Prostate gland (tissue), 2 donors: ENCODE measurements around the gene FGFRL1. TPM values are rescaled to one million over a fixed set of nuclear protein-coding genes. Genes with fewer than 3 reads are reported as not detected.

Source experiments
- DNase-seq: peaks from one replicate; pipeline ENCODE4 v3.0.0-alpha.2; 2019; ENCODE audit warnings: low spot score
- H3K27ac ChIP-seq, 2 donors: fragments of 200-600 bp; sonication (generic); 2 replicates each; pipeline ENCODE4 v1.5.1; 2017 to 2019
- H3K27me3 ChIP-seq: fragments of 200-600 bp; sonication (generic); replicated peaks from 2 replicates; pipeline ENCODE4 v1.5.1; 2019; ENCODE audit not compliant: insufficient read depth
- H3K36me3 ChIP-seq, 2 donors: fragments of 200-600 bp; sonication (generic); 1 replicate in 1 of 2; 2 replicates in 1 of 2; pipeline versions ENCODE4 v1.5.1 to v1.8.1; 2017 to 2019
- H3K4me1 ChIP-seq: fragments of 200-600 bp; sonication (generic); replicated peaks from 2 replicates; pipeline ENCODE4 v1.5.1; 2019
- H3K4me3 ChIP-seq, 2 donors: fragments of 200-600 bp; sonication (generic); 2 replicates each; pipeline ENCODE4 v1.5.1; 2017 to 2019
- H3K9me3 ChIP-seq: fragments of 200-600 bp; sonication (generic); 2 replicates; pipeline ENCODE4 v1.5.1; 2017
- CTCF ChIP-seq, 4 experiments: fragments of 200-600 bp in 2 of 4; fragments of 450-650 bp in 2 of 4; sonication (generic) in 2 of 4; IDR thresholded peaks; 1 replicate in 3 of 4; 2 replicates in 1 of 4; pipeline ENCODE4 v1.5.1; 2016 to 2019; ENCODE audit warnings: antibody characterized with exemption in 4 of 4, mild to moderate bottlenecking in 2 of 4, moderate library complexity in 2 of 4
- POLR2A ChIP-seq: fragments of 450-650 bp; IDR thresholded peaks from one replicate; pipeline ENCODE4 v1.6.1; 2016; ENCODE audit warnings: antibody characterized with exemption, mild to moderate bottlenecking
- POLR2AphosphoS5 ChIP-seq: sonication (generic); formaldehyde crosslinking; IDR thresholded peaks from one replicate; pipeline ENCODE4 v1.6.1; 2017; ENCODE audit warnings: antibody characterized with exemption
- WGBS: methylation state at CpG from one replicate; pipeline ENCODE4 v1.1.5; 2018; 5-methylcytosine and 5-hydroxymethylcytosine counted together
- intact Hi-C: fragments of 100-400 bp; cut with DNase I; formaldehyde crosslinking; loops from one replicate; pipeline ENCODE4 v1.14.2; 2022
- total RNA-seq, 2 donors: library from RNA; depleted of rRNA; stranded (reverse); fragments of >200 nt; gene quantifications; one replicate each; pipeline ENCODE4 v1.1.0, GENCODE V29; 2016

FGFRL1 gene
- total RNA-seq, 2 donors from 2014 or later: 26.6 to 29.4 TPM

- no peak overlapping the region for H3K27ac ChIP-seq
- H3K36me3 ChIP-seq: no peaks in the 10 kb centered on the region
- intact Hi-C loops: no loop called here
- H3K4me1 ChIP-seq: no peaks in the 10 kb centered on the region
- DNase-seq: no peak
- no peaks in the 10 kb centered on the region for H3K27me3 ChIP-seq
- no peak for TF ChIP-seq POLR2A
- TF ChIP-seq CTCF (IDR thresholded peaks at IDR 0.05): no peak
- no peak for TF ChIP-seq POLR2AphosphoS5
- no peaks in the 10 kb centered on the region for H3K9me3 ChIP-seq
- H3K4me3 ChIP-seq: no peak overlapping the region
- WGBS: 56% methylated on average over 20 of the region's 20 CpGs
Measured at GRCh38 chr4:978957-979701, 32.3 kb upstream of the FGFRL1 start.

DNA sequence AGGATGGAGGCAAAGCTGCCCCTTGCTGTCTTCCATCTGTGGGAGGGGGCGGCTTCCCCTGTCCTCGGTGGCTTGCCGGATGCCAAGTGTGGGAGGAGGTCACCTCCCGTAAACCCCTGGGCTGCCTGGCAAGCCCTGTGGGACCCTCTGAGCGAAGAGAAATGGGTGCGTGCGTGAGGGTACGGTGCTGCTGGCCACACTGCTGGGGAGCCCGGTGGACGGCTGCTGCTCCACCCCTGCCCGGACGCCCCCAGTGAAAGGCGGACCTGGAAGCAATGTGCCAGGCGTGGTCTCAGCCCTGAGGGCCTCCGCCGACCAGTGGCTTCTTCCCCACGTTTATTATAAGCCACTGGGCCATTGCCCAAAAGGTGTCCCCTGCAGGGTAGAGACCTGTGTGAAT lies 29.1 kb upstream of the FGFRL1 start:
- DNase-seq: no peak
- peaks cover under 1% of the 10 kb centered on the region for H3K4me1 ChIP-seq
- no peaks in the 10 kb centered on the region for H3K27me3 ChIP-seq
- no peaks in the 10 kb centered on the region for H3K36me3 ChIP-seq
- no peaks in the 10 kb centered on the region for H3K9me3 ChIP-seq
- no peak overlapping the region for H3K27ac ChIP-seq
- H3K4me3 ChIP-seq: no peak overlapping the region
- intact Hi-C loops: no loop called here
- WGBS: 90% methylated on average over 12 of the region's 17 CpGs
- TF ChIP-seq POLR2AphosphoS5 (no peak), CTCF (IDR thresholded peaks at IDR 0.05) (no peak), POLR2A (no peak)

GRCh38 chr4:982814-983213 lies 28.6 kb upstream of the FGFRL1 start:
- WGBS: 91% methylated on average over 15 of the region's 15 CpGs
- intact Hi-C loops: no loop called here
- H3K4me3 ChIP-seq: no peak overlapping the region

DNA sequence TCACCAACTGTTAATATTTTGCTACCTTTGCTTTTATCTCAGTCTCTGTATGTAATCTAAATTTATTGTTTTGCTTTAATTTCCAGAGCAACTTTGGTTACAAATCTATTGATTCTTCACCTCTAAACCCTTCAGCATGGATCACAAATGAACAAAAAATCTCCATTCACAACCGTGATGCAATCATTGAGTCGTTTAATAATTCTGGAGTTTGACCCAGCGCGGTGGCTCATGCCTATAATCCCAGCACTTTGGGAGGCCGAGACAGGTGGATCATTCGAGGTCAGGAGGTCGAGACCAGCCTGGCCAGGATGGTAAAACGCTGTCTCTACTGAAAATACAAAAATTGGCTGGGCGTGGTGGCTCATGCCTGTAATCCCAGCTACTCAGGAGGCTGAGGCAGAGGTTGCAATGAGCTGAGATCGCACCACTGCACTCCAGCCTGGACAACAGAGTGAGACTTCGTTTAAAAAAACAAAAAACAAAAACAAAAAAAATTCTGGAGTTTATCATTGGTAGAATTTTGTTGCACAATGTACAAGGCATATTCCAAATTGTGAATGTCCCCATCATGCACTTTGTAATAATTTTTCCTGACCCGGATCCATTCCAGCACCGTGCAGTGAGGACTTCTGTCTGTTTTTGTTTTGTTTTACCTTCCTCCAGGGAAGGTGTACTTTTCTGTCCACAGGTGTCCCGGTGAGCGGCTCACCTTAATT lies 26.9 kb upstream of the FGFRL1 start:
- 74% methylated on average over 15 of the region's 15 CpGs for WGBS
- H3K4me3 ChIP-seq: peak overlapping the region in 1 of 2 donors; percentile 8
- peak overlapping the region in 1 of 2 donors; percentile 14 for H3K27ac ChIP-seq
- no peak for DNase-seq
- TF ChIP-seq POLR2A (no peak), POLR2AphosphoS5 (no peak), CTCF (IDR thresholded peaks at IDR 0.05) (no peak)
- H3K27me3 ChIP-seq: no peaks in the 10 kb centered on the region
- intact Hi-C loops: no loop called here
- H3K4me1 ChIP-seq: peaks cover 9% of the 10 kb centered on the region
- H3K36me3 ChIP-seq: no peaks in the 10 kb centered on the region
- no peaks in the 10 kb centered on the region for H3K9me3 ChIP-seq

More at GRCh38 chr4:982814-983213, 28.6 kb upstream of the FGFRL1 start:
- H3K9me3 ChIP-seq: no peaks in the 10 kb centered on the region
- H3K36me3 ChIP-seq: no peaks in the 10 kb centered on the region
- DNase-seq: no peak
- peaks cover 6% of the 10 kb centered on the region for H3K4me1 ChIP-seq
- no peak overlapping the region for H3K27ac ChIP-seq
- no peak for TF ChIP-seq POLR2A
- TF ChIP-seq POLR2AphosphoS5: no peak
- TF ChIP-seq CTCF (IDR thresholded peaks at IDR 0.05): no peak
- no peaks in the 10 kb centered on the region for H3K27me3 ChIP-seq
